ENCODE data around the gene ABI1.
A peak's percentile ranks its signal among the peaks of the same experiment; 100 is the strongest.

ABI1 gene

DNA sequence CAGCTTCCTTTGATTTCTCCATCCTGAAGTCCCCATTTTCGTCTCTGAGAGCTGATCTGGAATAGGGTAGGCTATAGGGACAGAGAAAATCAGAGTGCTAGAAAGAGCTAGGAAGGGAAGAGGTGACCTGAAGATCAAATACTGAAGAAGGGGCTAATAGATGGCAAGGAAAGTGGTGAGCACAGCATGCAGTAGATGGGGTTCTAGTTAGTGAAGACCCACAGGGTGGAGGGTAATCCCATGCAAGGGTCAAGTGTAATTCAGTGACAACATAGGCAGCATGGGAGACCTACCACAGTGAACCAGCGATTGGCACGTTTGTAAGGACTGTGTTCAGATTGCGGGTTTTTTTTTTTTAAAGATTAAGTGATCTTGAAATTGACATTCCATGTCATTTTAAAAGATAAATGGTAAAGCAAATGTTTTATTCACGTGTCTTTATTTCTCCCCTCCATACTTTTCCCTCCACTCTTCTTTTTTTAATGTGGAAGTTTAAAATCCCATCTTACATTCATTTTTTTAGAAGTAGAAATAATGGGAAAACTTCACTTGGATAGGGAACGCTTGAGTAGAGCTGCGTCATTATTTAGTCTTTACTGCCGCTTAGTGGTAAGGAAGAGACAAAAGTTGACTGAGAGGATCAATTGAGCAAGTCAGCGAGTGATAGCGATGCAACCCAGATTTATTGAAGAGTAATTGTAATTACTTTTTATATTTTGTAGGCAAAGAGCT is 21.0 kb upstream of the ABI1 start:
- DNase-seq (ENCODE audit: low read depth) = peak; percentile 78
- TF ChIP-seq, protein P1, sequence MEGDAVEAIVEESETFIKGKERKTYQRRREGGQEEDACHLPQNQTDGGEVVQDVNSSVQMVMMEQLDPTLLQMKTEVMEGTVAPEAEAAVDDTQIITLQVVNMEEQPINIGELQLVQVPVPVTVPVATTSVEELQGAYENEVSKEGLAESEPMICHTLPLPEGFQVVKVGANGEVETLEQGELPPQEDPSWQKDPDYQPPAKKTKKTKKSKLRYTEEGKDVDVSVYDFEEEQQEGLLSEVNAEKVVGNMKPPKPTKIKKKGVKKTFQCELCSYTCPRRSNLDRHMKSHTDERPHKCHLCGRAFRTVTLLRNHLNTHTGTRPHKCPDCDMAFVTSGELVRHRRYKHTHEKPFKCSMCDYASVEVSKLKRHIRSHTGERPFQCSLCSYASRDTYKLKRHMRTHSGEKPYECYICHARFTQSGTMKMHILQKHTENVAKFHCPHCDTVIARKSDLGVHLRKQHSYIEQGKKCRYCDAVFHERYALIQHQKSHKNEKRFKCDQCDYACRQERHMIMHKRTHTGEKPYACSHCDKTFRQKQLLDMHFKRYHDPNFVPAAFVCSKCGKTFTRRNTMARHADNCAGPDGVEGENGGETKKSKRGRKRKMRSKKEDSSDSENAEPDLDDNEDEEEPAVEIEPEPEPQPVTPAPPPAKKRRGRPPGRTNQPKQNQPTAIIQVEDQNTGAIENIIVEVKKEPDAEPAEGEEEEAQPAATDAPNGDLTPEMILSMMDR (IDR thresholded peaks at IDR 0.05; ENCODE audit: insufficient read depth, low read depth, low read length, missing control alignments) = peak; percentile 85
- H3K4me3 ChIP-seq (ENCODE audit: low read depth, low read length) = no peak overlapping the region

DNA sequence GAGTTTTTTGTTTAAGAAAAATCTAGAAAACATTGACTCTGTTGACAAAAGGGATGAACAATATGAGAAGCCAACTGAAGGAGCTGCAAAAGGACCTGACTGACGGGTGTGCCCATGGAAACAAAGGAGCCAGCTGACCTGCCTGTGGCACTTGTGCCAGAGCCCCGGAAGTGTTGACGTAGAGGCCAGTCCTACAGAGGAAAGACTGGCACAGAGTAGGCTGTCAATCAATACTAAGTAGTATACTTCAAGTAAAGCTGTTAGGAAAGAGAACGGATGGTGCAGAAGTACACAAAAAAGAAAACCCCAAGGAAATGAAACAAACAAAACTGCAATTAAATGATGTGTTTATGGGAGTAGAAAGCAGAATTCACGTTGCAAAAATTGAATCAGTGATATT is 19.0 kb upstream of the ABI1 start:
- DNase-seq (ENCODE audit: low read depth) = no peak
- TF ChIP-seq, protein P1 (IDR thresholded peaks at IDR 0.05; ENCODE audit: insufficient read depth, low read depth, low read length, missing control alignments) = no peak

DNA sequence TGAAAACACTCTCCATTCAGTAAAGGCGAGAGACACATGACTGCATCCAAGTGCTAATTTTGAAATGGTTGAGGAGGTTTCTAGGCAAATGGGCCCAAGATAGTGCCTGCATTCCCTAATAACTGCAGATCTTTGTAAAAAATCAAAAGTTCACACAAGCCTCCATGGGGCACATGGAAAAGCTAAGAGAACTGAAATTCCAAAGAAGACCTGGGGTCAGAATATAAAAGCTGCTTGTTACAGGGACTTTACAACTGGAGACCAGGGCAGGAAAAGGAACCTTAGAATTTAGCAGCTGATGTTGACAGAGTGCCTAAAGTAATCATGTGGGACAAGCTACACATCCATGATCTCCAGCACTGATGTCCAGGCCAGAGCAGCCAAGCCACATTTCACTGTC is 10.0 kb upstream of the ABI1 start:
- TF ChIP-seq, protein P1 (IDR thresholded peaks at IDR 0.05; ENCODE audit: insufficient read depth, low read depth, low read length, missing control alignments) = no peak

More for the DNA sequence above, 19.0 kb upstream of the ABI1 start:
- no peak overlapping the region for H3K4me3 ChIP-seq (ENCODE audit: low read depth, low read length)

DNA sequence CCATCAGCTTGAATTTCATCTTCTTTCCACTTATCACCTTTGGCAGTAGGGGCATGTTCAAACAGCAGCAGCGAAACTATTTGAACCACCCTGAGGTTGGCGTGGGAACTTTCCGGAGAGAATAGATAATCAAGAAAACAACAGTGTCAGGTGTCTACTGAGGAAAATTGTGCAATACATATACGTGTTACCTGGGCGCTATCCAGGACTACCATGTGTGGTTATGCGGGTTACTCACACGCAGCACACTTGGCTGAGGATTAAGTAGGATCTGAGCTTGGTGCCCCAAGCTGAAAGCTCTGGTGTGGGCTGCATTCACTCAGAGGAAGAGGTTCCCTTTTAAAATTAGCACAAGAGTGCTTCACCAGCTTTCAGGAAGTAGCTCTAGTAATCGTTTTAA is 8.8 kb upstream of the ABI1 start:
- no peak overlapping the region for H3K4me3 ChIP-seq (ENCODE audit: low read depth, low read length)
- TF ChIP-seq, protein P1 (IDR thresholded peaks at IDR 0.05; ENCODE audit: insufficient read depth, low read depth, low read length, missing control alignments) = no peak
- no peak for DNase-seq (ENCODE audit: low read depth)

More for the DNA sequence above, 10.0 kb upstream of the ABI1 start:
- H3K4me3 ChIP-seq (ENCODE audit: low read depth, low read length) = no peak overlapping the region
- DNase-seq (ENCODE audit: low read depth) = no peak

DNA sequence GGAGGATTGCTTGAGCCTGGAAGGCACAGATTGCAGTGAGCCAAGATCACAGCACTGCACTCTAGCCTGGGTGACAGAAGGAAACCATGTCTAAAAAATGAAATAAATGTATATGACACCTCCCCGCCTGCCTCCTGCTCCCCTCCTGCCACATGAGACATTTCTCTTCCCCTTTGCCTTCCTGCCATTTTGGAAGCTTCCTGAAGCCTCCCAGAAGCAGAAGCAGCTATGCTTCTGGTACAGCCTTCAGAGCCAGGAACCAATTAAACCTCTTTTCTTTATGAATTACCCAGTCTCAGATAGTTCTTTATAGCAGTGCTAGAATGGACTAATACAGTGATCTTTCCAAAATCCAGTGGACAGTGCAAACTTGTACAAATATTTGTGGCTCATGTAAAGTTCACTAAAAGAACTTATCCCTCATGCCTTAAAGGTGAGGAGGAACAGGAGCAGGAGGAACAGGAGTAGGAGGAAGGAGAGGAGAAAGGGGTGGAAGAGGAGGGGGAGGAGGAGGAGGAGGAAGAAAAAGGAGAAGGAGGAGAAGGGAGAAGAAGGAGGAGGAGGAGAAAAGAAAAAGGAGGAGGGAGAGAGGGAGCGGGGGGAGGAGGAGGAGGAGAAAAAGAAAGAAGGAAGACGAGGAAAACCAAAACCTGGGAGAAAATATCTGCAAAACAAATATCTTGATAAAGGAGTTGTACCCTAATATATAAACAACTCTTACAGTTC is 2.8 kb upstream of the ABI1 start:
- TF ChIP-seq, protein P1 (IDR thresholded peaks at IDR 0.05; ENCODE audit: insufficient read depth, low read depth, low read length, missing control alignments) = no peak
- no peak for DNase-seq (ENCODE audit: low read depth)
- no peak overlapping the region for H3K4me3 ChIP-seq (ENCODE audit: low read depth, low read length)

DNA sequence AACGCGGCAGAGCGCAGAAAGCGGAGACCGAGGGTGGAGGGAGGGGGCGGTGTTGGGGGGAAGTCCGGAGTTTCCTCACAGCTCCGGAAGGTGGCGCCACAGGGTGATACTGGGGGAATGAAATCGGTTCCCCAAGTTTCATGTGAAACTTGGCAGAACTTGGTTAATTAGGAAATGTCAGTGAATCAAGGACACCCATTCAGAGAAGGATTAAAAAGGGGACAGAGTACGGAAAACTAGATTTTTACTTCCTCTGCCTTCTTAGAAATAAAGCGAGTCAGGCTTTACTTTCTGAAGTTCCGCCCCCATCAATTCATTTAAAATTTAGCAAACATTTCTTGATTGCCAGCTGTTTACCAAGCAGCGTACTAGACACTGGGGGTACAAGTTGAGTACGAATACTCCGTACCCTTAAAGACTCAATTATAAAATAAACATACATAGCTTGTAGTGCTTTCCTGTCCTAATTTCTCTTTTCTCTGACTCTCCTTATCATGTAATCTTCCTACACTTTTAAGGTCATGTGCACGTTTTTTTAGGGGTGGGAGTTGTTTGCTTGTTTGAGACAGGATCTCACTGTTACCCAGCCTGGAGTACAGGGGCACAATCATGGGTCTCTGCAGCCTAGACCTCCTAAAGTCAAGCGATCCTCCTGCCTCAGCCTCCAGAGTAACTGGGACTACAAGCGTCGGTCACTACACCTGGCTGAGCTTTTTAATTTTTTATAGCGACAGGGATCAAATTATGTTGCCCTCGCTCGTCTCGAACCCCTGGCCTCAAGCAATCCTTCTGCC is 644 bp upstream of the ABI1 start:
- peak overlapping the region; percentile 52 for H3K4me3 ChIP-seq (ENCODE audit: low read depth, low read length)

More for the DNA sequence above, 644 bp upstream of the ABI1 start:
- TF ChIP-seq, protein P1 (IDR thresholded peaks at IDR 0.05; ENCODE audit: insufficient read depth, low read depth, low read length, missing control alignments) = peak; percentile 83
- no peak for DNase-seq (ENCODE audit: low read depth)
